ENCODE data around the gene CLCNKB.

CLCNKB gene

DNA sequence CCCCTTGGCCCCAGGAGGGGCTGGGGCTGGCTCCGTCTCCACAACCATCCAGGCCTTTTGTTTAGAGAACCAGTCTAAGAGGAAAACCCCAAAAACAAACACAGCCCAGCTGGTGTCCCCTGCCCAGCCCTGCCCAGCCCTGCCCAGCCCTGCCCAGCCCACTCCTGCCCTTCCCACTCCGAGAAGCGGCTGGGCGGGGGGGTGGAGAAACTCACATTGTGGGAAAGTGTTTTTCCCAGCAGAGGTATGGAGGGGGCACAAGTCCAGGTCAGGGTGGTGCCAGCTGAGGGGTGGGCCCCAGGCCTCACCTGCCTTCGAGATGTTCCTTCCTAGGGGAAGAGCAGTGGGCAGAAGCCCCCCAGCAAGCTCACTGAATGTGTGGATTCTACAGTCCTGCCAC is 39.9 kb downstream of the CLCNKB start:
- no peaks in the 10 kb centered on the region for H3K79me2 ChIP-seq (ENCODE audit: insufficient read depth, low read depth)
- peaks cover 13% of the 10 kb centered on the region for H3K4me1 ChIP-seq (ENCODE audit: low read depth, poor library complexity, severe bottlenecking)
- no peak overlapping the region for H3K9ac ChIP-seq
- H4K20me1 ChIP-seq (ENCODE audit: insufficient read depth) = no peaks in the 10 kb centered on the region
- no peaks in the 10 kb centered on the region for H3K27me3 ChIP-seq (ENCODE audit: insufficient read depth, low read depth)
- H3K4me2 ChIP-seq = no peak overlapping the region
- H2AFZ ChIP-seq (ENCODE audit: low read depth) = no peak overlapping the region
- TF ChIP-seq CTCF (conservative IDR thresholded peaks at IDR 0.05; ENCODE audit: low read depth, low read length) = no peak
- H3K36me3 ChIP-seq (ENCODE audit: insufficient read depth) = no peaks in the 10 kb centered on the region
- no peak overlapping the region for H3K4me3 ChIP-seq (IDR thresholded peaks at IDR 0.05; ENCODE audit: insufficient read depth, low read depth, low read length)
- H3K27ac ChIP-seq = no peak overlapping the region

DNA sequence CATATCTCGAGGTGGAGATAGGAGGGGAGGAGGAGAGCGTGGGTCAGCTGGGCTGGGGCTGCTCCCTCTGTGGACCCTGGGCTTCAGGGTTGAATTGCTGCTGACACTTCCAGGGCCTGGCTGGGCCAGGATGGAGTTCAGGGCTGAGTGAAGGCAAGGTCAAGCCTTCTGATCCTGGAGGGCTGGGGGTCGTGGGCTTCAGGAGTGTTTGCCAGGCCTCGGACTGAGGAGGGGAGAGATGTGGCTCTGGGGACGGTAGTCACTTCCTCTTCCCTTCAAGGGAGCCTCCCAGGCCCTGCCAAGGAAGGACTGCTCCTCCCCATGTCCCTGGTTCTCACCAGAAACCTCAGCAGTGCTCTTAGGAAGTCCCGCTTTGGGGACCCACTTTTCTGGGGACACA is 41.9 kb downstream of the CLCNKB start:
- no peak overlapping the region for H3K27ac ChIP-seq
- no peak overlapping the region for H3K9ac ChIP-seq

GRCh38 chr1:16087733-16088132 is 44.2 kb downstream of the CLCNKB start:
- Histone ChIP-seq H3K27me3 (ENCODE audit: insufficient read depth, low read depth) (peaks cover 8% of the 10 kb centered on the region; the same call in 1 of the 2 replicates), H4K20me1 (ENCODE audit: insufficient read depth) (no peaks in the 10 kb centered on the region), H2AFZ (ENCODE audit: low read depth) (no peak overlapping the region), H3K79me2 (ENCODE audit: insufficient read depth, low read depth) (no peaks in the 10 kb centered on the region), H3K9ac (no peak overlapping the region), H3K27ac (no peak overlapping the region), H3K4me2 (no peak overlapping the region), H3K36me3 (ENCODE audit: insufficient read depth) (no peaks in the 10 kb centered on the region), H3K4me1 (ENCODE audit: low read depth, poor library complexity, severe bottlenecking) (no peaks in the 10 kb centered on the region), H3K4me3 (IDR thresholded peaks at IDR 0.05; ENCODE audit: insufficient read depth, low read depth, low read length) (no peak overlapping the region)
- TF ChIP-seq CTCF (conservative IDR thresholded peaks at IDR 0.05; ENCODE audit: low read depth, low read length) = no peak

More for the DNA sequence above, 41.9 kb downstream of the CLCNKB start:
- no peak overlapping the region for H3K4me3 ChIP-seq (IDR thresholded peaks at IDR 0.05; ENCODE audit: insufficient read depth, low read depth, low read length)
- no peaks in the 10 kb centered on the region for H4K20me1 ChIP-seq (ENCODE audit: insufficient read depth)
- no peaks in the 10 kb centered on the region for H3K79me2 ChIP-seq (ENCODE audit: insufficient read depth, low read depth)
- no peak overlapping the region for H3K4me2 ChIP-seq
- peaks cover 5% of the 10 kb centered on the region; the same call in 1 of the 2 replicates for H3K27me3 ChIP-seq (ENCODE audit: insufficient read depth, low read depth)
- no peak overlapping the region for H2AFZ ChIP-seq (ENCODE audit: low read depth)
- H3K4me1 ChIP-seq (ENCODE audit: low read depth, poor library complexity, severe bottlenecking) = no peaks in the 10 kb centered on the region
- no peak for TF ChIP-seq CTCF (conservative IDR thresholded peaks at IDR 0.05; ENCODE audit: low read depth, low read length)
- H3K36me3 ChIP-seq (ENCODE audit: insufficient read depth) = no peaks in the 10 kb centered on the region

GRCh38 chr1:16088351-16088911 is 44.8 kb downstream of the CLCNKB start:
- Histone ChIP-seq H3K27ac (no peak overlapping the region), H3K4me2 (no peak overlapping the region)

More at GRCh38 chr1:16088351-16088911, 44.8 kb downstream of the CLCNKB start:
- Histone ChIP-seq H2AFZ (ENCODE audit: low read depth) (no peak overlapping the region), H4K20me1 (ENCODE audit: insufficient read depth) (no peaks in the 10 kb centered on the region), H3K79me2 (ENCODE audit: insufficient read depth, low read depth) (no peaks in the 10 kb centered on the region), H3K36me3 (ENCODE audit: insufficient read depth) (no peaks in the 10 kb centered on the region), H3K9ac (no peak overlapping the region), H3K4me1 (ENCODE audit: low read depth, poor library complexity, severe bottlenecking) (no peaks in the 10 kb centered on the region), H3K27me3 (ENCODE audit: insufficient read depth, low read depth) (peaks cover 8% of the 10 kb centered on the region; the same call in 1 of the 2 replicates), H3K4me3 (IDR thresholded peaks at IDR 0.05; ENCODE audit: insufficient read depth, low read depth, low read length) (no peak overlapping the region)
- no peak for TF ChIP-seq CTCF (conservative IDR thresholded peaks at IDR 0.05; ENCODE audit: low read depth, low read length)

All from KMS-11 (cell line).